ENCODE results near the gene TECPR1.
A peak's percentile ranks its signal among the peaks of the same experiment; 100 is the strongest.

TECPR1 gene

GRCh38 chr7:98187138-98187502 lies 64.9 kb downstream of the TECPR1 start:
- DNase-seq, result no peak

GRCh38 chr7:98186452-98187137 lies 65.4 kb downstream of the TECPR1 start:
- DNase-seq, result no peak

GRCh38 chr7:98185101-98185500 lies 66.9 kb downstream of the TECPR1 start:
- DNase-seq, result no peak

- no peak for DNase-seq
Observed at GRCh38 chr7:98180751-98181150, 71.3 kb downstream of the TECPR1 start.

- no peak for DNase-seq
Observed at GRCh38 chr7:98178762-98179490, 73.1 kb downstream of the TECPR1 start.

- DNase-seq, result no peak
Observed at GRCh38 chr7:98178321-98178720, 73.7 kb downstream of the TECPR1 start.

GRCh38 chr7:98177553-98177952 lies 74.5 kb downstream of the TECPR1 start:
- no peak for DNase-seq

- DNase-seq, result no peak
Observed at GRCh38 chr7:98175260-98175940, 76.6 kb downstream of the TECPR1 start.

GRCh38 chr7:98174334-98175259 lies 77.4 kb downstream of the TECPR1 start:
- DNase-seq, result no peak

- DNase-seq, result no peak
Observed at GRCh38 chr7:98171449-98171848, 80.6 kb downstream of the TECPR1 start.

- no peak for DNase-seq
Observed at GRCh38 chr7:98170966-98171365, 81.1 kb downstream of the TECPR1 start.

GRCh38 chr7:98168904-98169621 lies 83.0 kb downstream of the TECPR1 start:
- no peak for DNase-seq

- peak; percentile 42 to 79 for DNase-seq
Observed at GRCh38 chr7:98168181-98168903, 83.7 kb downstream of the TECPR1 start.

- DNase-seq, result no peak
Observed at GRCh38 chr7:98167653-98168052, 84.4 kb downstream of the TECPR1 start.

GRCh38 chr7:98166668-98166970 lies 85.4 kb downstream of the TECPR1 start:
- no peak for DNase-seq

- peak; percentile 55 to 57 for DNase-seq
Observed at GRCh38 chr7:98165827-98166667, 86.0 kb downstream of the TECPR1 start.

All from CD4-positive, alpha-beta T cell treated with Interferon alpha-2 for 1 hour (primary cell).